ENCODE measurements around the gene FOS. TPM values are rescaled to one million over a fixed set of nuclear protein-coding genes. Genes with fewer than 3 reads are reported as not detected.

FOS gene
- total RNA-seq, 6 donors from 2014 or later: 386 to 1,146 (median 633) TPM

GRCh38 chr14:75274050-75274898, 4.4 kb upstream of the FOS start:
- H3K27ac ChIP-seq: peak overlapping the region; percentile 75 to 99 (median 92)
- no peak for DNase-seq
- no peak for TF ChIP-seq POLR2A (IDR thresholded peaks at IDR 0.05)
- no peak for TF ChIP-seq EP300 (IDR thresholded peaks at IDR 0.05)
- no peak for TF ChIP-seq POLR2AphosphoS5 (IDR thresholded peaks at IDR 0.05)
- TF ChIP-seq CTCF (IDR thresholded peaks at IDR 0.05): no peak
- 78 to 89% methylated on average over 6 of the region's 6 CpGs for WGBS, 2 donors
- H3K4me1 ChIP-seq: peaks cover 18 to 46% (median 38%) of the 10 kb centered on the region in 4 donors
- H3K27me3 ChIP-seq: no peaks in the 10 kb centered on the region
- H3K9me3 ChIP-seq: no peaks in the 10 kb centered on the region
- no peaks in the 10 kb centered on the region for H3K36me3 ChIP-seq
- ATAC-seq (ENCODE audit: low FRiP score in 2 of 2): no peak
- H3K4me3 ChIP-seq: no peak overlapping the region

GRCh38 chr14:75274899-75275569, 3.6 kb upstream of the FOS start:
- ATAC-seq (ENCODE audit: low FRiP score in 2 of 2) (peak in 1 of 2 donors; percentile 9), DNase-seq (peak in 1 of 2 donors; percentile 91)
- TF ChIP-seq CTCF (IDR thresholded peaks at IDR 0.05) (no peak), POLR2AphosphoS5 (IDR thresholded peaks at IDR 0.05) (peak; percentile 87 to 97), POLR2A (IDR thresholded peaks at IDR 0.05) (peak in 1 of 4 donors; percentile 58), EP300 (IDR thresholded peaks at IDR 0.05) (peak; percentile 93 to 99 (median 96))
- H3K4me3 ChIP-seq: no peak overlapping the region
- H3K27me3 ChIP-seq: no peaks in the 10 kb centered on the region
- peak overlapping the region; percentile 96 to 99 (median 98) for H3K27ac ChIP-seq
- peaks cover 0 to 6% (median 5%) of the 10 kb centered on the region in 4 donors for H3K36me3 ChIP-seq
- 59 to 61% methylated on average over 9 of the region's 9 CpGs for WGBS, 2 donors
- no peaks in the 10 kb centered on the region for H3K9me3 ChIP-seq
- H3K4me1 ChIP-seq: peaks cover 22 to 52% (median 39%) of the 10 kb centered on the region in 4 donors

- no peak for TF ChIP-seq POLR2AphosphoS5 (IDR thresholded peaks at IDR 0.05)
- no peak for TF ChIP-seq POLR2A (IDR thresholded peaks at IDR 0.05)
- no peak for TF ChIP-seq EP300 (IDR thresholded peaks at IDR 0.05)
- TF ChIP-seq CTCF (IDR thresholded peaks at IDR 0.05): no peak
- 82 to 91% methylated on average over 1 to 2 of the region's 2 CpGs for WGBS, 2 donors
- Histone ChIP-seq H3K36me3 (peaks cover 0 to 11% (median 10%) of the 10 kb centered on the region in 4 donors), H3K4me1 (peaks cover 27 to 58% (median 42%) of the 10 kb centered on the region in 4 donors), H3K27ac (peak overlapping the region; percentile 96 to 99 (median 98)), H3K9me3 (no peaks in the 10 kb centered on the region), H3K4me3 (no peak overlapping the region), H3K27me3 (no peaks in the 10 kb centered on the region)
- DNase-seq (no peak), ATAC-seq (ENCODE audit: low FRiP score in 2 of 2) (no peak)
Observed at GRCh38 chr14:75275598-75275997, 3.0 kb upstream of the FOS start.

- peaks cover 6 to 28% (median 21%) of the 10 kb centered on the region in 4 donors for H3K36me3 ChIP-seq
- H3K4me1 ChIP-seq: peaks cover 38 to 68% (median 50%) of the 10 kb centered on the region in 4 donors
- H3K4me3 ChIP-seq: peak overlapping the region; percentile 37 to 92 (median 78)
- H3K27me3 ChIP-seq: no peaks in the 10 kb centered on the region
- ATAC-seq (ENCODE audit: low FRiP score in 2 of 2) (peak; percentile 67 to 73), DNase-seq (peak; percentile 93 to 97)
- peak overlapping the region; percentile 96 to 99 (median 98) for H3K27ac ChIP-seq
- WGBS, 2 donors: 0 to 1% methylated on average over 19 to 38 of the region's 81 CpGs
- H3K9me3 ChIP-seq: no peaks in the 10 kb centered on the region
- TF ChIP-seq EP300 (IDR thresholded peaks at IDR 0.05) (peak in 2 of 4 donors; percentile 59 to 72), POLR2AphosphoS5 (IDR thresholded peaks at IDR 0.05) (peak; percentile 74 to 88), POLR2A (IDR thresholded peaks at IDR 0.05) (peak in 3 of 4 donors; percentile 80 to 98 (median 96)), CTCF (IDR thresholded peaks at IDR 0.05) (peak in 3 of 6 experiments; percentile 25 to 56 (median 40))
Observed at GRCh38 chr14:75277008-75277814, 1.4 kb upstream of the FOS start.
